ENCODE measurements around the gene SSTR3. TPM values are rescaled to one million over a fixed set of nuclear protein-coding genes. Genes with fewer than 3 reads are reported as not detected.

SSTR3 gene
- total and polyA plus RNA-seq, 2 donors from 2014 or later: 0.13 to 0.56 TPM

DNA sequence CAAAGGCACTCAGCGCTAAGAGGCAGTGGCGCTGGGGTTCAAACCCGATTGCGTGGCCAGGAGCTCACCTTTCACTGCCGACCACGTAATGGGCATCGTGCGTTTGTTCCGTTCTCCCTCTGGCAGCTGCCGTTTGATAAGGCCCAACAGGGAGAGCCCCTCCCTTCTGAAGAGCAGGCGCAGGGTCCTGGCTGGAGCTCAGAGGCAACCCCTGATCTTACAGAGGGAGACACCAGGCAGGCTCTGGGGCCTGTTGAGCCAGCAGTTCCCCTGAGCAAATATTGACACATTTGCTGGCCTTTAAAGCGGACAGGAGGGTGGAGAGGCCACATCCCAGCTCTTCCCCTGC lies 12.5 kb downstream of the SSTR3 start:
- no peaks in the 10 kb centered on the region for H3K27me3 ChIP-seq (ENCODE audit: control insufficient read depth, insufficient read depth, low read length)
- H3K4me3 ChIP-seq (ENCODE audit: low read length in 3 of 3): peak overlapping the region in 2 of 3 donors; percentile 23 to 30
- intact Hi-C loops (cut with DNase I): loop anchor here (10.0 kb wide), 1 partner anchor 115 kb away; no protein-coding TSS in a partner anchor
- H3K36me3 ChIP-seq (ENCODE audit: control insufficient read depth in 2 of 3, insufficient read depth in 3 of 3, low read length in 3 of 3): no peaks in the 10 kb centered on the region
- peak overlapping the region in 2 of 3 donors; percentile 35 to 92 for H3K9ac ChIP-seq (ENCODE audit: low read length in 3 of 3)
- TF ChIP-seq CTCF (IDR thresholded peaks at IDR 0.05; ENCODE audit: borderline replicate concordance, extremely low read depth, insufficient read depth): no peak
- H3K27ac ChIP-seq (ENCODE audit: low read depth in 2 of 2, low read length in 2 of 2): no peak overlapping the region
- DNase-seq: no peak
- FAIRE-seq: no peak
- no peaks in the 10 kb centered on the region for H3K9me3 ChIP-seq (ENCODE audit: control insufficient read depth in 2 of 3, insufficient read depth in 1 of 3, low read length in 3 of 3)
- peaks cover 0 to 29% (median 26%) of the 10 kb centered on the region in 3 donors for H3K4me1 ChIP-seq (ENCODE audit: control insufficient read depth in 2 of 3, insufficient read depth in 2 of 3, low read depth in 1 of 3, low read length in 3 of 3)

GRCh38 chr22:37199103-37199759 lies 13.0 kb downstream of the SSTR3 start:
- Histone ChIP-seq H3K9ac (ENCODE audit: low read length in 3 of 3) (peak overlapping the region; percentile 67 to 92 (median 87)), H3K27me3 (ENCODE audit: control insufficient read depth, insufficient read depth, low read length) (no peaks in the 10 kb centered on the region), H3K4me3 (ENCODE audit: low read length in 3 of 3) (peak overlapping the region; percentile 73 to 82 (median 75)), H3K27ac (ENCODE audit: low read depth in 2 of 2, low read length in 2 of 2) (peak overlapping the region; percentile 94 to 95), H3K4me1 (ENCODE audit: control insufficient read depth in 2 of 3, insufficient read depth in 2 of 3, low read depth in 1 of 3, low read length in 3 of 3) (peaks cover 0 to 29% (median 26%) of the 10 kb centered on the region in 3 donors), H3K36me3 (ENCODE audit: control insufficient read depth in 2 of 3, insufficient read depth in 3 of 3, low read length in 3 of 3) (no peaks in the 10 kb centered on the region), H3K9me3 (ENCODE audit: control insufficient read depth in 2 of 3, insufficient read depth in 1 of 3, low read length in 3 of 3) (no peaks in the 10 kb centered on the region)
- intact Hi-C loops (cut with DNase I): no loop called here
- peak; percentile 89 for TF ChIP-seq CTCF (IDR thresholded peaks at IDR 0.05; ENCODE audit: borderline replicate concordance, extremely low read depth, insufficient read depth)
- FAIRE-seq: peak; percentile 98
- DNase-seq: peak; percentile 99 to 100 (median 100)

DNA sequence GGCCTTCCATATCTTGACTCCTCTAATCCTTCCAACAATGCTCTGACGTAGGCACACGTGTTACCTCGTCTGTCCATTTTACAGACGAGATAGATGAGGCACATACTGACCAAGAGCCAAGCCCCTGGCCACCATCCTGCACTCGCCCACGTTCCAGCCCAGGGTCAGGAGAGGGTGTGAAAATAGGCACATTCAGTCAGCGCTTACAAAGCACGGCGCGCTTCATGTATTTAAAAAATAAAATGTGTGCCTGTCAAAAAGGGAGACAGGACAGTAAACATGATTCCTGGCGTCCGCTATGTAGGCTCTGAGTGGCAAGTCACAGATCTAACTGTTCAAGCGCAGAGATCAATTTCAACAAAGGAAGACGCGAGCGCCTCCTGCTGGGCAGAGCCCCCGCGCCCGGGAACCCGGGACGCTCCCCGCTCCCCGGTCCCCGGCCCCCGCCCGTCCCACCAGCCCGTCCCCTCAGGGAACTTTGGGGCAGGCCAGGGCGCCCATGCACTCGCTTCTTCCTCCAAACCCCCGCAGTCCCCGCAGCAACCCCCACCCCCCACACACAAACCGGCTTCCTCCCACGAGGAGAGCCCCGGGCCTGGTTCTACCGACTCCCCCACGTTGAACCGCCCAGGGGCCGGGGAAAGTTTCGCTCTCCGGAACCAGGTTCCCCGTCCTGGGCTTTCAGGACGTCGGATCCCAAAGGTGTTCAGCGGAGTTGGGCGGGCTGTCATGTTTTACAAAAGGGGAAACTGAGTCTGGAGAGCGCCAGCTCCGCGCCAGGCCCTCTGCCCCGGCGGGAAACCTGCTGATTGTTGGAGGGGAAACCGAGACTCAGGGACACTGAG lies 13.8 kb downstream of the SSTR3 start:
- intact Hi-C loops (cut with DNase I): no loop called here
- DNase-seq (peak; percentile 90 to 94 (median 92)), FAIRE-seq (no peak)
- H3K9ac ChIP-seq (ENCODE audit: low read length in 3 of 3): peak overlapping the region; percentile 67 to 89 (median 87)
- peak overlapping the region; percentile 73 to 82 (median 75) for H3K4me3 ChIP-seq (ENCODE audit: low read length in 3 of 3)
- peak; percentile 65 for TF ChIP-seq CTCF (IDR thresholded peaks at IDR 0.05; ENCODE audit: borderline replicate concordance, extremely low read depth, insufficient read depth)
- H3K27me3 ChIP-seq (ENCODE audit: control insufficient read depth, insufficient read depth, low read length): no peaks in the 10 kb centered on the region
- H3K27ac ChIP-seq (ENCODE audit: low read depth in 2 of 2, low read length in 2 of 2): peak overlapping the region; percentile 94 to 95
- peaks cover 0 to 34% (median 28%) of the 10 kb centered on the region in 3 donors for H3K4me1 ChIP-seq (ENCODE audit: control insufficient read depth in 2 of 3, insufficient read depth in 2 of 3, low read depth in 1 of 3, low read length in 3 of 3)
- H3K36me3 ChIP-seq (ENCODE audit: control insufficient read depth in 2 of 3, insufficient read depth in 3 of 3, low read length in 3 of 3): no peaks in the 10 kb centered on the region
- H3K9me3 ChIP-seq (ENCODE audit: control insufficient read depth in 2 of 3, insufficient read depth in 1 of 3, low read length in 3 of 3): no peaks in the 10 kb centered on the region

All from kidney (tissue), 14 donors.